Gastrocnemius medialis (tissue), 4 donors: ENCODE measurements around the gene PCDHGC3.
A peak's percentile ranks its signal among the peaks of the same experiment; 100 is the strongest.

Experiments
- CTCF ChIP-seq, 5 experiments: fragments of 450-650 bp in 3 of 5; fragments of 200-600 bp in 2 of 5; sonication (generic) in 2 of 5; IDR thresholded peaks in 4 of 5; conservative IDR thresholded peaks in 1 of 5; 1 replicate in 4 of 5; 2 replicates in 1 of 5; pipeline ENCODE4 v1.5.1; 2016 to 2019; ENCODE audit warnings: antibody characterized with exemption in 5 of 5, mild to moderate bottlenecking in 3 of 5, moderate library complexity in 3 of 5
- POLR2A ChIP-seq, 2 donors: fragments of 450-650 bp; IDR thresholded peaks; one replicate each; pipeline ENCODE4 v1.6.1; 2017; ENCODE audit warnings: antibody characterized with exemption in 2 of 2, mild to moderate bottlenecking in 2 of 2, moderate library complexity in 2 of 2

GRCh38 chr5:141476132-141476911, 556 bp downstream of the PCDHGC3 start:
- no peak for TF ChIP-seq CTCF (IDR thresholded peaks at IDR 0.05 in 4 of 5, conservative IDR thresholded peaks at IDR 0.05 in 1 of 5)
- peak in 1 of 2 donors; percentile 24 for TF ChIP-seq POLR2A (IDR thresholded peaks at IDR 0.05)
